Stimulated activated CD4-positive, alpha-beta T cell treated with anti-CD3 and anti-CD28 coated beads, Interleukin-4, amount 100 ng/mL, for 48 hours (primary cell): ENCODE data around the gene TRERF1.

Experiments used
- DNase-seq, 2 donors: peaks; one replicate each; pipeline ENCODE4 v3.0.0-alpha.2; 2020; ENCODE audit warnings: low read depth in 2 of 2

The TRERF1 gene

GRCh38 chr6:42394881-42395620 is 56.7 kb downstream of the TRERF1 start:
- DNase-seq: no peak

- DNase-seq: no peak
Measured at GRCh38 chr6:42394151-42394550, 57.6 kb downstream of the TRERF1 start.

- DNase-seq: no peak
Measured at GRCh38 chr6:42393339-42393738, 58.4 kb downstream of the TRERF1 start.

GRCh38 chr6:42392833-42393232 is 58.9 kb downstream of the TRERF1 start:
- no peak for DNase-seq

- no peak for DNase-seq
Measured at GRCh38 chr6:42391441-42391840, 60.3 kb downstream of the TRERF1 start.

GRCh38 chr6:42390228-42390934 is 61.3 kb downstream of the TRERF1 start:
- peak; percentile 51 to 70 for DNase-seq

- DNase-seq: no peak
Measured at GRCh38 chr6:42389736-42390135, 62.0 kb downstream of the TRERF1 start.

GRCh38 chr6:42388046-42388445 is 63.7 kb downstream of the TRERF1 start:
- DNase-seq: no peak

- DNase-seq: no peak
Measured at GRCh38 chr6:42387336-42387735, 64.4 kb downstream of the TRERF1 start.

- DNase-seq: no peak
Measured at GRCh38 chr6:42385339-42385738, 66.4 kb downstream of the TRERF1 start.

GRCh38 chr6:42383421-42384205 is 68.1 kb downstream of the TRERF1 start:
- DNase-seq: peak in 1 of 2 donors; percentile 26

- no peak for DNase-seq
Measured at GRCh38 chr6:42381850-42382249, 69.9 kb downstream of the TRERF1 start.

- DNase-seq: no peak
Measured at GRCh38 chr6:42380228-42380979, 71.3 kb downstream of the TRERF1 start.

GRCh38 chr6:42378536-42378935 is 73.2 kb downstream of the TRERF1 start:
- no peak for DNase-seq

GRCh38 chr6:42378125-42378524 is 73.6 kb downstream of the TRERF1 start:
- no peak for DNase-seq

- no peak for DNase-seq
Measured at GRCh38 chr6:42375007-42375635, 76.6 kb downstream of the TRERF1 start.

- no peak for DNase-seq
Measured at GRCh38 chr6:42374018-42374669, 77.6 kb downstream of the TRERF1 start.

GRCh38 chr6:42372699-42373098 is 79.0 kb downstream of the TRERF1 start:
- DNase-seq: no peak

GRCh38 chr6:42370323-42370985 is 81.3 kb downstream of the TRERF1 start:
- no peak for DNase-seq

GRCh38 chr6:42369568-42369967 is 82.2 kb downstream of the TRERF1 start:
- DNase-seq: no peak
